GM21390 (cell line): ENCODE data around the gene ATP6V1F.

Experiments used
- ATAC-seq: cut with Tn5 transposase; IDR thresholded peaks from one replicate; pipeline ENCODE4 v1.9.1; 2021; ENCODE audit not compliant: unreplicated experiment

ATP6V1F gene

DNA sequence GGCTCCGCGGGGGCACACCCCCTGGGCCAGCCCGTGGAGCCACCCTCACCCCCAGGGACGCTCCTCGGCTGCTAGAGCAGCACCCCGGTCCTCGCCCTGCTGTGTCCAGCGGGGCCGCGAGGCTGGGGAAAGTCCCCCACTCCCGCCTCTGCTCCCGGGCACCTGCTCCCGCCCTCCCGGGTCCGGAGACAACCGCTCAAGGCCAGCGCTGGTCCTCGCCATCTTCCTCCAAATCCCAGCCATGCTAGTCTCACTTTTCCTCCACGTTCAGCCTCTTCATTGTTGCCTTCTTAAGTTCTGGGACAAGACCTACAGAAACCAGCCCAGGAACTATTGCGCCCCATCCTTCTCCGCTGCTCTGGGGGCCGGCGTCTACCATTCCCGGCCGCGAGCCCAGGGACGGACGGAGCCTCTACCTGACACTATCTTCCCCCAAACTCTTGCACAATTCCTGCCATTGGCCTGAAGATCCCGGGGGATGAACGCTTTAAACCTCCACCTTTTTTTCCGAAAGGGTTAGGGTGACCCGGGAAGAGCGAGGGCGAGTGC is 52.7 kb downstream of the ATP6V1F start:
- ATAC-seq = no peak
